Measurements from ENCODE around the gene SLC35E3. TPM values are rescaled to one million over a fixed set of nuclear protein-coding genes. Genes with fewer than 3 reads are reported as not detected.

SLC35E3 gene
- total RNA-seq, 2 experiments from 2014 or later, result 26.6 to 39.1 TPM

DNA sequence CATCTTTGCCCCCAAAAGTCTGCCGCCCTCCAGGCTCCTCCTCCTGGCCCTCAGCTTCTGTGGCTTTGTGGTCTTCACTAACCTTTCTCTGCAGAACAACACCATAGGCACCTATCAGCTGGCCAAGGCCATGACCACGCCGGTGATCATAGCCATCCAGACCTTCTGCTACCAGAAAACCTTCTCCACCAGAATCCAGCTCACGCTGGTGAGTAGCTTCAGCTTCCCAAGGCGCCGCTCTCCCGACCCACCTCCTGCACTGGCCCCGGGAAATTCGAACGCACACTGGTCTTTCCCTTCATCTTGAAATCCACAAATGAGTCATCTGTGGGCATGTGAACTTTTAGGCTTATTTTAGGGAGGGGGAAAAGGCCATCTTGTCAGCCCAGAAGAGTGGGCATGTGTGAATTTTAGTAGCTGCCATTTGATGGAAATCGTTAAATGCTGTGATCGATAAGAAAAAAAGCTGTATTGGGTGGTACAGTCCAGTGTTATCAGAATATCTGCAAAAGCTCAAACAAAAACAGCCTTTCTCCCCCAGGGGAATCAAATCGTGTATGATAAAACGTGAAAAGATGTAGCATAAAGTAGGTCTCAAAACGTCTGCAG is 700 bp downstream of the SLC35E3 start:
- no peaks in the 10 kb centered on the region for H4K20me1 ChIP-seq (ENCODE audit: insufficient read depth, low read length)
- peak overlapping the region; percentile 92 for H3K4me3 ChIP-seq (ENCODE audit: low read depth, low read length, poor library complexity, severe bottlenecking)
- ChIA-PET POLR2A (interaction anchor here (0.6 to 3.0 kb wide), 17 partner anchors 15 to 165 kb away, joined by 3 to 20 read pairs (median 4); partner anchors contain the start of gene MDM2), CTCF (ENCODE audit: unreplicated experiment) (interaction anchor here (0.6 to 1.3 kb wide), 3 partner anchors 15 to 25 kb away, joined by 3 read pairs; no protein-coding TSS in a partner anchor)
- peaks cover 43% of the 10 kb centered on the region for H3K79me2 ChIP-seq (ENCODE audit: insufficient read depth, low read depth, low read length)
- BruUV-seq (replicated peaks), result no TSS peak
- DNase-seq (ENCODE audit: low spot score), result peak; percentile 33
- H3K4me1 ChIP-seq (ENCODE audit: insufficient read depth, low read length, poor library complexity, severe bottlenecking), result peaks cover 46% of the 10 kb centered on the region
- H2AFZ ChIP-seq (ENCODE audit: low read length), result peak overlapping the region; percentile 96; the same call in 1 of the 2 replicates
- intact Hi-C loops (cut with micrococcal nuclease; ENCODE audit: unreplicated experiment), result loop anchor here (1.0 to 10.0 kb wide), 4 partner anchors 26 to 392 kb away; partner anchors contain the start of gene RAP1B
- H3K27ac ChIP-seq (ENCODE audit: low read depth, low read length, poor library complexity, severe bottlenecking), result peak overlapping the region; percentile 59
- no peaks in the 10 kb centered on the region for H3K9me2 ChIP-seq (ENCODE audit: insufficient read depth, low read length)
- H3K36me3 ChIP-seq (ENCODE audit: insufficient read depth, low read length), result peaks cover 67% of the 10 kb centered on the region
- TF ChIP-seq, protein P1, sequence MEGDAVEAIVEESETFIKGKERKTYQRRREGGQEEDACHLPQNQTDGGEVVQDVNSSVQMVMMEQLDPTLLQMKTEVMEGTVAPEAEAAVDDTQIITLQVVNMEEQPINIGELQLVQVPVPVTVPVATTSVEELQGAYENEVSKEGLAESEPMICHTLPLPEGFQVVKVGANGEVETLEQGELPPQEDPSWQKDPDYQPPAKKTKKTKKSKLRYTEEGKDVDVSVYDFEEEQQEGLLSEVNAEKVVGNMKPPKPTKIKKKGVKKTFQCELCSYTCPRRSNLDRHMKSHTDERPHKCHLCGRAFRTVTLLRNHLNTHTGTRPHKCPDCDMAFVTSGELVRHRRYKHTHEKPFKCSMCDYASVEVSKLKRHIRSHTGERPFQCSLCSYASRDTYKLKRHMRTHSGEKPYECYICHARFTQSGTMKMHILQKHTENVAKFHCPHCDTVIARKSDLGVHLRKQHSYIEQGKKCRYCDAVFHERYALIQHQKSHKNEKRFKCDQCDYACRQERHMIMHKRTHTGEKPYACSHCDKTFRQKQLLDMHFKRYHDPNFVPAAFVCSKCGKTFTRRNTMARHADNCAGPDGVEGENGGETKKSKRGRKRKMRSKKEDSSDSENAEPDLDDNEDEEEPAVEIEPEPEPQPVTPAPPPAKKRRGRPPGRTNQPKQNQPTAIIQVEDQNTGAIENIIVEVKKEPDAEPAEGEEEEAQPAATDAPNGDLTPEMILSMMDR (conservative IDR thresholded peaks at IDR 0.05; ENCODE audit: low read length), result no peak
- TF ChIP-seq EZH2phosphoT487 (IDR thresholded peaks at IDR 0.05; ENCODE audit: borderline replicate concordance, low read depth, low read length), result no peak
- H3K9me3 ChIP-seq (ENCODE audit: low read length), result no peaks in the 10 kb centered on the region
- peak overlapping the region; percentile 82 for H3K4me2 ChIP-seq (ENCODE audit: low read length)

DNA sequence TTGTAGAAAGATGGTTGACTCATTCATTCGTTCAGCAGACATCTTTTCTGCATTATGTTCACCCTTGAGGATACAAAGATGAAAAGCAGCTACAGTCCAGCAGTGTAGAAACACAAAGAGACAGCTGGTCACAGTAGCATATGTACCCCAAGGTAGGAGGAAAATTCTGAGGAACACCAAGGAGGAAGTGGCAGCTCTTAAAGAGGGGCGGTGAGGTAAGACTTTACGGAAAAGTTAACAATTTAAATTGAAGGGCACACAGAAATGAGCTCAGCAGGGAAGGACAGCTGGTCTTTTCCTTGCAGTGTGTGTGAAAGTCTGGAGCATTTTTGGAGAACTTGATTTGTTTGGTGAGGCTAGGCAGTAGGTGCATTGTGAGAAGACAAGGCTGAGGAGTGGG is 3.5 kb downstream of the SLC35E3 start:
- intact Hi-C loops (cut with micrococcal nuclease; ENCODE audit: unreplicated experiment), result loop anchor here (5.0 to 10.0 kb wide), 2 partner anchors 137 to 395 kb away; partner anchors contain the start of gene RAP1B

More for the DNA sequence above, 3.5 kb downstream of the SLC35E3 start:
- ChIA-PET POLR2A (interaction anchor here (0.5 to 1.0 kb wide), 3 partner anchors 25 to 54 kb away, joined by 3 read pairs; no protein-coding TSS in a partner anchor), CTCF (ENCODE audit: unreplicated experiment) (no interaction called here)
- TF ChIP-seq, protein P1 (conservative IDR thresholded peaks at IDR 0.05; ENCODE audit: low read length), result no peak
- no peak for TF ChIP-seq EZH2phosphoT487 (IDR thresholded peaks at IDR 0.05; ENCODE audit: borderline replicate concordance, low read depth, low read length)
- Histone ChIP-seq H4K20me1 (ENCODE audit: insufficient read depth, low read length) (no peaks in the 10 kb centered on the region), H3K79me2 (ENCODE audit: insufficient read depth, low read depth, low read length) (peaks cover 46% of the 10 kb centered on the region), H3K27ac (ENCODE audit: low read depth, low read length, poor library complexity, severe bottlenecking) (peak overlapping the region; percentile 59), H3K4me1 (ENCODE audit: insufficient read depth, low read length, poor library complexity, severe bottlenecking) (peaks cover 37% of the 10 kb centered on the region), H3K9me2 (ENCODE audit: insufficient read depth, low read length) (no peaks in the 10 kb centered on the region), H3K4me2 (ENCODE audit: low read length) (peak overlapping the region; percentile 82), H2AFZ (ENCODE audit: low read length) (no peak overlapping the region), H3K4me3 (ENCODE audit: low read depth, low read length, poor library complexity, severe bottlenecking) (peak overlapping the region; percentile 92), H3K36me3 (ENCODE audit: insufficient read depth, low read length) (peaks cover 73% of the 10 kb centered on the region), H3K9me3 (ENCODE audit: low read length) (no peaks in the 10 kb centered on the region)
- BruUV-seq (replicated peaks), result no TSS peak
- peak; percentile 21 for DNase-seq (ENCODE audit: low spot score)
